Psoas muscle (tissue), 8 donors: ENCODE data around the gene BMPR1B. TPM values are rescaled to one million over a fixed set of nuclear protein-coding genes. Genes with fewer than 3 reads are reported as not detected.

ENCODE experiments used
- ATAC-seq, 4 donors: fragments of 200-7000 bp; cut with Tn5 transposase; one replicate each; pipeline ENCODE4 v1.9.1; 2020; ENCODE audit warnings: moderate library complexity in 3 of 4, mild to moderate bottlenecking in 2 of 4
- DNase-seq, 2 donors: peaks; one replicate each; pipeline ENCODE4 v3.0.0-alpha.2; 2020
- H3K27ac ChIP-seq: fragments of 200-600 bp; one replicate; pipeline ENCODE4 v1.8.0; 2022
- H3K27me3 ChIP-seq, 3 donors: fragments of 200-600 bp in 1 of 3; one replicate each; pipeline versions ENCODE4 v1.6.1 to v1.8.0; 2013 to 2022; ENCODE audit warnings: low read length in 2 of 3, mild to moderate bottlenecking in 2 of 3, moderate library complexity in 1 of 3; ENCODE audit not compliant: insufficient read depth in 3 of 3
- H3K36me3 ChIP-seq, 2 donors: fragments of 200-600 bp in 1 of 2; one replicate each; pipeline versions ENCODE4 v1.6.1 to v1.8.0; 2013 to 2022; ENCODE audit warnings: low read depth in 1 of 2, mild to moderate bottlenecking in 1 of 2, moderate library complexity in 1 of 2; ENCODE audit not compliant: insufficient read depth in 1 of 2
- H3K4me1 ChIP-seq: fragments of 200-600 bp; one replicate; pipeline ENCODE4 v1.8.0; 2022
- H3K4me3 ChIP-seq: fragments of 200-600 bp; one replicate; pipeline ENCODE4 v1.8.0; 2022; ENCODE audit warnings: mild to moderate bottlenecking
- H3K9me3 ChIP-seq: fragments of 200-600 bp; one replicate; pipeline ENCODE4 v1.8.0; 2022
- WGBS, 3 donors: extraction: QIAGEN DNeasy Blood & Tissue Kit; methylation state at CpG; one replicate each; pipeline versions ENCODE4 v1.1.6 to v1.1.7; 2013; 5-methylcytosine and 5-hydroxymethylcytosine counted together
- intact Hi-C, 2 donors: fragments of 100-400 bp; cut with DNase I; formaldehyde crosslinking; loops; one replicate each; pipeline versions ENCODE4 v1.11.0 to v1.14.2; 2022
- polyA plus RNA-seq, 3 donors: library from polyadenylated mRNA; stranded (reverse); fragments of 200-250 nt; gene quantifications; one replicate each; pipeline ENCODE4 v1.2.3, GENCODE V29; 2013
- total RNA-seq, 4 donors: library from RNA; stranded (reverse); fragmentation: NEBNext Ultra II Directional in 2 of 4; extraction: Animal tissue kit (Norgen Biotek cat#: 25700) in 2 of 4; gene quantifications; one replicate each; pipeline versions ENCODE4 v1.2.1 to v1.2.4, GENCODE V29; 2021 to 2023
- TF ChIP-seq, protein P1 (sequence below): fragments of 200-600 bp; IDR thresholded peaks from one replicate; pipeline ENCODE4 v1.8.0; 2022; ENCODE audit warnings: antibody characterized with exemption
- donor health status: healthy with polysubstance abuse.
- donor health status: DM: no; HTN: no; CAD: no; lungs with moderate emphysema.
- donor health status: Bipolar disorder and iron deficiency.
- donor health status: healthy.
- donor health status: DM: yes; HTN: yes; CAD: no.
- donor health status: DM: no; HTN: no; CAD: no.
- donor health status: DM: no; HTN: no; CAD: no.
- donor health status: DM: yes; HTN: yes; CAD: no.

BMPR1B gene
- total and polyA plus RNA-seq, 7 donors = 0.26 to 13.0 (median 1.0) TPM

DNA sequence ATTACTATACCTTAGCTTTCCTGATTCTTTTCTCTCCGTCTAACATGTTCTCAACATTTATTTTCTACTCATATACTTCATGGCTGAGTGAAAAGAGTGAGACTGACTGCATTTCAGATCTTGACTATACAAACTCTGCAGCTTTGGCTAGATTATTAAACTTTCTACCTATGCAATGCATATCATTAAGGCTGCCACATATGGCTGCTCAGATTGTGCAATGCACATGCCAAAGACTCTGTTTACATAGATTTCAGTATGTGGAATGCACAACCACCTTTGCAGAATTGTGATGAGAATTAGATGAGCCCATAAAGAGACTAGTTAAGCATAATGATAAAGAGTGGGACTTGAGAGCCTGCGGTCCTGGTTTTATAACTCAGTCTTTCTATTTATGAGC lies 196.5 kb downstream of the BMPR1B start:
- Histone ChIP-seq H3K27ac (no peak overlapping the region), H3K4me1 (no peaks in the 10 kb centered on the region), H3K27me3 (no peaks in the 10 kb centered on the region), H3K36me3 (no peaks in the 10 kb centered on the region), H3K4me3 (no peak overlapping the region), H3K9me3 (no peaks in the 10 kb centered on the region)
- intact Hi-C loops = no loop called here
- DNase-seq = no peak
- 89 to 97% (median 96%) methylated on average over 2 of the region's 2 CpGs for WGBS, 3 donors
- no peak for ATAC-seq
- TF ChIP-seq, protein P1, sequence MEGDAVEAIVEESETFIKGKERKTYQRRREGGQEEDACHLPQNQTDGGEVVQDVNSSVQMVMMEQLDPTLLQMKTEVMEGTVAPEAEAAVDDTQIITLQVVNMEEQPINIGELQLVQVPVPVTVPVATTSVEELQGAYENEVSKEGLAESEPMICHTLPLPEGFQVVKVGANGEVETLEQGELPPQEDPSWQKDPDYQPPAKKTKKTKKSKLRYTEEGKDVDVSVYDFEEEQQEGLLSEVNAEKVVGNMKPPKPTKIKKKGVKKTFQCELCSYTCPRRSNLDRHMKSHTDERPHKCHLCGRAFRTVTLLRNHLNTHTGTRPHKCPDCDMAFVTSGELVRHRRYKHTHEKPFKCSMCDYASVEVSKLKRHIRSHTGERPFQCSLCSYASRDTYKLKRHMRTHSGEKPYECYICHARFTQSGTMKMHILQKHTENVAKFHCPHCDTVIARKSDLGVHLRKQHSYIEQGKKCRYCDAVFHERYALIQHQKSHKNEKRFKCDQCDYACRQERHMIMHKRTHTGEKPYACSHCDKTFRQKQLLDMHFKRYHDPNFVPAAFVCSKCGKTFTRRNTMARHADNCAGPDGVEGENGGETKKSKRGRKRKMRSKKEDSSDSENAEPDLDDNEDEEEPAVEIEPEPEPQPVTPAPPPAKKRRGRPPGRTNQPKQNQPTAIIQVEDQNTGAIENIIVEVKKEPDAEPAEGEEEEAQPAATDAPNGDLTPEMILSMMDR = no peak

DNA sequence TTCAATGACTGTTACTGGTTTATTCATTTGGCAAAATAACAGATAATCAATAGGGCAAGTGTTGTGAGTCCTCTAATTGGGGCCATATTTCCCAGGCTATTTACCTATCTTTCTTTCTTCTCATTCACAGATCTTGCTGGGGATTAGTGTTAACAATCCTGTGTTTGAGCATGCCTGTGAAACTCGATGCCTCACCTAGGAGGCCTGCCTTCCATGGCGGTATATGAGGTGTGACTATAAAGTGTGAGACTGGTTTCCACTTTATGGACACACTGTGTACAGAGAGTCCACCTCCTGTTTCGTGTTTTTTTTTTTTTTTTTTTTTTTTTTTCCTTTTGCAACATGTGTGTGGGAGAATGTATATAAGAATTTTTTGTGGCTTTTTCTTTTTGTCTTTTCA lies 199.3 kb downstream of the BMPR1B start:
- 55 to 70% (median 59%) methylated on average over 3 of the region's 3 CpGs for WGBS, 3 donors
- no peak overlapping the region for H3K4me3 ChIP-seq
- no peaks in the 10 kb centered on the region for H3K9me3 ChIP-seq
- H3K36me3 ChIP-seq = no peaks in the 10 kb centered on the region
- H3K27me3 ChIP-seq = no peaks in the 10 kb centered on the region
- intact Hi-C loops = no loop called here
- no peak overlapping the region for H3K27ac ChIP-seq
- H3K4me1 ChIP-seq = no peaks in the 10 kb centered on the region
- DNase-seq = no peak
- TF ChIP-seq, protein P1 = no peak
- ATAC-seq = no peak

DNA sequence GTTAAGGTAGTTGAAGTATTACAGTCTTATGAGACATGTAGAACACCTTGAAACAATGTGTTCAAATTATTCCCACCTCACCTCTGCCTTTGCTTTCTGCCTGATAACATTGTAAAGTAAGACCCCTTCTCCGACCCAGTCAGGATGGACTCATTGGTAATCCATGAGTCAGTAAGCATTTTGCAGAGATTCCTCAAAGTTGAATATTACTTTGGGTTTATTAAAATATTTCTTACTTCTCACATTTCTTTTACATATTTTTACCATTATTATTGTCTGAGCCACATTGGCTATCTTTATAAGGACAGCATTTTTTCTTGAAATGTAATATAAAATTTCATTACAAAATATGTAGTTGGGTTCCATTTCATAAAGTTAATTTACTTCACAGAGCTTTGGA lies 201.6 kb downstream of the BMPR1B start:
- Histone ChIP-seq H3K4me3 (no peak overlapping the region), H3K9me3 (peaks cover 7% of the 10 kb centered on the region), H3K27me3 (no peaks in the 10 kb centered on the region), H3K27ac (no peak overlapping the region), H3K36me3 (no peaks in the 10 kb centered on the region), H3K4me1 (no peaks in the 10 kb centered on the region)
- DNase-seq (no peak), ATAC-seq (no peak)
- TF ChIP-seq, protein P1 = no peak
- intact Hi-C loops = no loop called here
- 92 to 100% (median 97%) methylated on average over 1 of the region's 1 CpG for WGBS, 3 donors

DNA sequence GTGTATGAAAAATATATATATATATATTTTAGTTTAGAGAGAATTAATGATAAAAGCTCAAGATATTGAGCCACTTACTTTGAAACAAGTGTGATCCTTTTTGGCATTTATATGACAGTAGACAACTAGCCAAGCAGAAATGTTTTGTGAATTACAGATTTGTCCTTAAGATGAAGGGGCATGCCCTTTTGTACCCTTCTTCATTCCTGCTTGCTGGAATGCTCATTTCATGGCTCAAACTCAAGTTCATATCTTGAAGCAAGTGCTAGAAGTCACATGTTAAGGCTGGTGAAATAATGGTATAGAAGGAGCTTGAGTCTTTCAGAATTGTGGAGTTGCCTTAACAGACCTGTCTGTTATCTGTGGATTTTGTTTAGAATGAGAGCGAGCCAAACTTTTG lies 203.0 kb downstream of the BMPR1B start:
- Histone ChIP-seq H3K4me1 (no peaks in the 10 kb centered on the region), H3K9me3 (peaks cover 7% of the 10 kb centered on the region), H3K36me3 (no peaks in the 10 kb centered on the region), H3K27me3 (no peaks in the 10 kb centered on the region), H3K4me3 (no peak overlapping the region), H3K27ac (no peak overlapping the region)
- DNase-seq (no peak), ATAC-seq (no peak)
- intact Hi-C loops = no loop called here
- TF ChIP-seq, protein P1 = no peak
- 89 to 97% (median 96%) methylated on average over 1 of the region's 1 CpG for WGBS, 3 donors

DNA sequence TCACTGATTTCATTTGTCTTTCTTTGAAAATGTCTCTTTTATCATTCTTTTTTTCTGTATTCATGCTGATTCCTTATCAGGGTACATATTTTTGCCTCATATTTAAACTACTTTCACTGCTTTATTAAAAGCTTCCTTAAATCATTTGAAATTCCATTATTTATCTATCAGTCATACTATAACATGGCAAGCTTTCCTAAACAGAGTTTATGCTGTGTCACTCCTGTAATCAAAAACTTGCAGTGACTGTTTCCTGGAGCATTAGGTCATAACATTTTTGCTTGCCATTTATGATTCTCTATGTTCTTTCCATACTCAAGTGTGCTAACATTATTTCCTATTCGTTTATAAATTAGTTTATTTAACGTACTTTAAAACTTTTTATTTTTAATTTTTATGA lies 203.7 kb downstream of the BMPR1B start:
- no peak overlapping the region for H3K27ac ChIP-seq
- no peaks in the 10 kb centered on the region for H3K4me1 ChIP-seq
- peaks cover 7% of the 10 kb centered on the region for H3K9me3 ChIP-seq
- ATAC-seq (no peak), DNase-seq (no peak)
- H3K4me3 ChIP-seq = no peak overlapping the region
- H3K27me3 ChIP-seq = no peaks in the 10 kb centered on the region
- WGBS, 3 donors = 91 to 94% (median 92%) methylated on average over 2 of the region's 2 CpGs
- TF ChIP-seq, protein P1 = no peak
- intact Hi-C loops = no loop called here
- H3K36me3 ChIP-seq = no peaks in the 10 kb centered on the region
